GM23338 (cell line): ENCODE data around the gene FAM13A. TPM values are rescaled to one million over a fixed set of nuclear protein-coding genes. Genes with fewer than 3 reads are reported as not detected.

Experiments
- ATAC-seq: fragments of 200-7000 bp; cut with Tn5 transposase; 3 replicates; pipeline ENCODE4 v1.9.1; 2020
- DNase-seq: peaks from one replicate; pipeline ENCODE4 v3.0.0-alpha.2; 2015; ENCODE audit warnings: low spot score
- H2AFZ ChIP-seq: fragments of 200-600 bp; sonication (generic); 2 replicates; pipeline ENCODE4 v1.8.0; 2016; ENCODE audit warnings: antibody characterized with exemption, mild to moderate bottlenecking, moderate library complexity
- H3F3A ChIP-seq: fragments of 200-600 bp; sonication (generic); replicated peaks from 2 replicates; pipeline ENCODE4 v1.8.0; 2017; ENCODE audit warnings: antibody characterized with exemption, mixed run types, low read depth
- H3K27ac ChIP-seq: fragments of 200-600 bp; sonication (generic); 2 replicates; pipeline ENCODE4 v1.6.1; 2016; ENCODE audit warnings: low read depth
- H3K27me3 ChIP-seq: fragments of 200-600 bp; sonication (generic); 2 replicates; pipeline ENCODE4 v1.8.0; 2016; ENCODE audit warnings: mild to moderate bottlenecking, mixed run types, moderate library complexity; ENCODE audit not compliant: insufficient read depth
- H3K36me3 ChIP-seq: fragments of 200-600 bp; sonication (generic); 2 replicates; pipeline ENCODE4 v1.8.0; 2016; ENCODE audit warnings: mild to moderate bottlenecking; ENCODE audit not compliant: insufficient read depth
- H3K4me1 ChIP-seq: fragments of 200-600 bp; sonication (generic); 2 replicates; pipeline ENCODE4 v1.8.0; 2016; ENCODE audit warnings: mild to moderate bottlenecking, moderate library complexity; ENCODE audit not compliant: insufficient read depth
- H3K4me2 ChIP-seq: fragments of 200-600 bp; sonication (generic); 2 replicates; pipeline ENCODE4 v1.7.1; 2017; ENCODE audit warnings: mixed run types
- H3K4me3 ChIP-seq: fragments of 200-600 bp; sonication (generic); 2 replicates; pipeline ENCODE4 v1.6.1; 2016; ENCODE audit warnings: mixed run types
- H3K79me2 ChIP-seq: fragments of 200-600 bp; sonication (generic); replicated peaks from 2 replicates; pipeline ENCODE4 v1.8.0; 2017; ENCODE audit warnings: mild to moderate bottlenecking; ENCODE audit not compliant: insufficient read depth
- H3K9me2 ChIP-seq: fragments of 200-600 bp; sonication (generic); 2 replicates; pipeline ENCODE4 v1.8.0; 2017; ENCODE audit not compliant: insufficient read depth
- H4K20me1 ChIP-seq: fragments of 200-600 bp; sonication (generic); replicated peaks from 2 replicates; pipeline ENCODE4 v1.8.0; 2017; ENCODE audit warnings: mild to moderate bottlenecking; ENCODE audit not compliant: insufficient read depth
- H3K27ac Mint-ChIP-seq: 2 replicates; pipeline ENCODE4 v1.8.0; 2020; ENCODE audit warnings: inconsistent platforms, mild to moderate bottlenecking, moderate library complexity, mixed read lengths
- H3K27me3 Mint-ChIP-seq: 3 replicates; pipeline ENCODE4 v1.8.0; 2022; ENCODE audit warnings: low read depth, mild to moderate bottlenecking, moderate library complexity, mixed read lengths, inconsistent platforms; ENCODE audit not compliant: insufficient read depth, poor library complexity
- H3K36me3 Mint-ChIP-seq: 3 replicates; pipeline ENCODE4 v1.8.0; 2021; ENCODE audit warnings: low read depth, mild to moderate bottlenecking, inconsistent platforms, moderate library complexity, mixed read lengths
- H3K4me1 Mint-ChIP-seq: 3 replicates; pipeline ENCODE4 v1.8.0; 2020; ENCODE audit warnings: mild to moderate bottlenecking, inconsistent platforms, mixed read lengths
- H3K4me3 Mint-ChIP-seq: 3 replicates; pipeline ENCODE4 v1.8.0; 2021; ENCODE audit warnings: moderate library complexity, mild to moderate bottlenecking, inconsistent platforms, mixed read lengths
- H3K9me3 Mint-ChIP-seq: 3 replicates; pipeline ENCODE4 v1.8.0; 2020; ENCODE audit warnings: moderate library complexity, mild to moderate bottlenecking, inconsistent platforms, mixed read lengths
- CREB1 ChIP-seq: fragments of 250-450 bp; sonication (Bioruptor Pico); IDR thresholded peaks from 2 replicates; pipeline ENCODE4 v1.5.0; 2020; ENCODE audit warnings: low read depth, mild to moderate bottlenecking, moderate library complexity
- CTCF ChIP-seq, 2 experiments: fragments of 200-600 bp in 1 of 2; sonication (generic) in 1 of 2; conservative IDR thresholded peaks; 2 replicates each; pipeline versions ENCODE4 v1.5.1 to v1.6.1; 2016 to 2017; ENCODE audit warnings: antibody characterized with exemption in 2 of 2, low read depth in 2 of 2, mild to moderate bottlenecking in 2 of 2, moderate library complexity in 1 of 2
- ETS1 ChIP-seq: IDR thresholded peaks from 2 replicates; pipeline ENCODE4 v1.6.1; 2016; ENCODE audit warnings: antibody characterized with exemption
- EZH2 ChIP-seq: fragments of 200-600 bp; sonication (generic); IDR thresholded peaks from one replicate; pipeline ENCODE4 v1.8.0; 2017; ENCODE audit warnings: antibody characterized with exemption, mild to moderate bottlenecking, low read depth; ENCODE audit not compliant: unreplicated experiment
- EZH2phosphoT487 ChIP-seq: fragments of 200-600 bp; sonication (generic); IDR thresholded peaks from one replicate; pipeline ENCODE4 v1.8.1; 2018; ENCODE audit warnings: antibody characterized with exemption; ENCODE audit not compliant: unreplicated experiment
- JUNB ChIP-seq: IDR thresholded peaks from one replicate; pipeline ENCODE4 v1.6.1; 2016; ENCODE audit warnings: antibody characterized with exemption; ENCODE audit not compliant: unreplicated experiment
- NANOG ChIP-seq: IDR thresholded peaks from 2 replicates; pipeline ENCODE4 v1.6.1; 2016; ENCODE audit warnings: antibody characterized with exemption, borderline replicate concordance
- POLR2AphosphoS5 ChIP-seq: IDR thresholded peaks from 2 replicates; pipeline ENCODE4 v1.6.1; 2016; ENCODE audit warnings: antibody characterized with exemption, low read depth
- REST ChIP-seq: IDR thresholded peaks from one replicate; pipeline ENCODE4 v1.6.1; 2018; ENCODE audit warnings: antibody characterized with exemption; ENCODE audit not compliant: unreplicated experiment
- STAT1 ChIP-seq: IDR thresholded peaks from one replicate; pipeline ENCODE4 v1.6.1; 2016; ENCODE audit warnings: antibody characterized with exemption; ENCODE audit not compliant: unreplicated experiment
- ZNF114 ChIP-seq: fragments of 250-450 bp; sonication (Bioruptor Pico); IDR thresholded peaks from 2 replicates; pipeline ENCODE4 v1.5.0; 2020; ENCODE audit warnings: mild to moderate bottlenecking, moderate library complexity
- ZNF331 ChIP-seq: fragments of 250-450 bp; sonication (Bioruptor Pico); IDR thresholded peaks from 2 replicates; pipeline ENCODE4 v1.5.0; 2020; ENCODE audit warnings: low read depth, mild to moderate bottlenecking, moderate library complexity
- ZNF462 ChIP-seq: fragments of 250-450 bp; sonication (Bioruptor Pico); IDR thresholded peaks from 2 replicates; pipeline ENCODE4 v1.5.0; 2020; ENCODE audit warnings: mild to moderate bottlenecking, moderate library complexity
- polyA plus RNA-seq: library from polyadenylated mRNA; unstranded; fragments of >200 nt; fragmentation: Nextera tagmentation; extraction: Ambion mirVana; gene quantifications from 2 replicates; pipeline ENCODE4 v1.2.1, GENCODE V29; 2016
- total RNA-seq: library from RNA; depleted of rRNA; stranded (reverse); fragments of >200 nt; shearing (Covaris generic); gene quantifications from 2 replicates; pipeline ENCODE4 v1.2.3, GENCODE V29; 2014

FAM13A gene
- total and polyA plus RNA-seq, 2 experiments from 2014 or later, result 13.9 to 28.4 TPM

GRCh38 chr4:88985088-88985773 lies 71.8 kb downstream of the FAM13A start:
- Mint-ChIP-seq H3K4me1 (no peaks in the 10 kb centered on the region), H3K36me3 (no peaks in the 10 kb centered on the region), H3K27me3 (no peaks in the 10 kb centered on the region), H3K27ac (no peak overlapping the region), H3K4me3 (no peak overlapping the region), H3K9me3 (no peaks in the 10 kb centered on the region)
- Histone ChIP-seq H3K27ac (no peak overlapping the region), H3K4me2 (no peak overlapping the region), H3K9me2 (no peaks in the 10 kb centered on the region), H3K4me1 (no peaks in the 10 kb centered on the region), H3K4me3 (no peak overlapping the region), H2AFZ (no peak overlapping the region), H4K20me1 (no peaks in the 10 kb centered on the region), H3K36me3 (no peaks in the 10 kb centered on the region), H3F3A (no peaks in the 10 kb centered on the region), H3K79me2 (no peaks in the 10 kb centered on the region), H3K27me3 (no peaks in the 10 kb centered on the region)
- TF ChIP-seq NANOG, result no peak
- no peak for TF ChIP-seq CTCF (conservative IDR thresholded peaks at IDR 0.05; ENCODE audit: low read depth in 2 of 2)
- no peak for TF ChIP-seq ZNF331 (CRISPR knock-in tag)
- no peak for TF ChIP-seq EZH2phosphoT487
- no peak for TF ChIP-seq ZNF114 (CRISPR knock-in tag)
- no peak for TF ChIP-seq JUNB
- TF ChIP-seq REST, result no peak
- TF ChIP-seq EZH2, result no peak
- no peak for TF ChIP-seq ETS1
- no peak for TF ChIP-seq ZNF462 (CRISPR knock-in tag)
- no peak for TF ChIP-seq POLR2AphosphoS5
- TF ChIP-seq STAT1, result no peak
- TF ChIP-seq CREB1 (CRISPR knock-in tag), result no peak
- ATAC-seq, result no peak
- DNase-seq, result no peak
